GM21423 (cell line): ENCODE results near the gene P4HA2.

Experiments used
- ATAC-seq: cut with Tn5 transposase; IDR thresholded peaks from one replicate; pipeline ENCODE4 v1.9.1; 2021; ENCODE audit warnings: mild to moderate bottlenecking, moderate library complexity; ENCODE audit not compliant: unreplicated experiment

The P4HA2 gene

DNA sequence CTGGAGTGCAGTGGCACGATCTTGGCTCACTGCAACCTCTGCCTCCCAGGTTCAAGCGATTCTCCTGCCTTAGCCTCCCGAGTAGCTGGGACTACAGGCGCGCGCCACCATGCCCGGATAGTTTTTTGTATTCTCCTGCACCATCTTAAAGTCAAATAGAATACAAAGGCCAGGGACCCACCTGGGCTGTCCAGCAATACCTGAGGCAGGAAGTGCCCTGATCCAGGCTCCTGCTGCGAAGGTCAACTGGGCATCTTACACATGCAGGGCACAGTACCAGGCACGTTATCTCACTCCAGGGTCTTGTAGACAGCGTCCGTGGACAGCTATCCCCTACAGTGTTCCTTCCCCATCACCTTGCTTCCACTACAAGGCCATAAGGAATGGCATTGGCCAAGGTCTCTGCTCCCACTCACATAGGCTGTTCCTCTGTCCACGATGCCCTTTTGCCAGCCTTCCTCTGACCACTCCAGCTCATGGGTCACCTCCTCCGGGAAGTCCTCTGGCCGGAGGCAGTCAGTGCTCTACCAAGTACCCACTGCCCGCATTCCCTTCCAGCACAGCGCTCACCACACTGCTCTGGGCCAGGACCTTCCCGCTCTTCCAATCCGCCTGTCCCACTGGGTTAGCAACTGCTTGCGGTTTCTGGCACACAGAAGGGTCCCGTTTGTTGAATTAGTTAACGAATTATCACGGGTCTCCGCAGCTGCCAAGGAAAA is 978 bp downstream of the P4HA2 start:
- no peak for ATAC-seq

DNA sequence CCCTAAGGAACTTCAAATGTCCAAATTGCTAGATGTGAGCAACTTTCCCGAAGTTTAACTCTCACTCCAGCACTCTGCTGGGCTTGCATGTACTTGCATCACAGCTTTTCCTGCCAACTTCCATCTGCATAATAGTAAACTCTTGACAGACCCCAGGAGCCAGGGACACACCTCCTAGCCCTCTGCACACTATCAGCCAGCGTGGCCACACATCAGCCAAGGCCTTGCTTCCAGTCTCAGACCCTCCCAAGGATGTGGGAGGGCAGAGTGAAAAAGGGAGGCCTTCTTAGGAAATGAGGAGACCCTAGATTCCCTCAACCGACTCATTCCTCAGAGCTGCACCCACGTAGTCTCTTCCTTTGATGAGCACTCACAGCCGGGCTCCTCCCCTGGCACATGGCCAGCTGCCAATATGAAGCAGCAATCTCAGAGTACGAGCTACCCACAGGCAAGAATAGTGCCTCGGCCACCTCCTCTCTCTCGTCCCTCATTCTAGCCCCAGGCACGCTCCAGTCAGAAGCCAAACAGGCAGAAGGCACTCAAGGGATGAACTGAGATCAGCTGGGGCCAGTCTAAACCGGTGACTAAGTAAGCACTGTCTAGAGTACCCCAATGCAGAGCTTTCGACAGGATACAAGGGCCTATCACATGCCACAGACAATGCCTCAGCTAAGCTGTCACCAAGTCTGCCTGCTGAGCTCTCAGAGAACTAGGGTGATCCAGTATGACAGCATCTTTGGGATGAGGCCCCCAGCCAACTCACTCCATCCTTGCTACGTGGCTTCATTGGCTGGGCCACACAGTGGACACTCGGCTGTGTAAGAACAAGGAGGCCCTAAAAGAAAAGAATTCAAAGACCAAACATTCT is 2.3 kb downstream of the P4HA2 start:
- no peak for ATAC-seq

DNA sequence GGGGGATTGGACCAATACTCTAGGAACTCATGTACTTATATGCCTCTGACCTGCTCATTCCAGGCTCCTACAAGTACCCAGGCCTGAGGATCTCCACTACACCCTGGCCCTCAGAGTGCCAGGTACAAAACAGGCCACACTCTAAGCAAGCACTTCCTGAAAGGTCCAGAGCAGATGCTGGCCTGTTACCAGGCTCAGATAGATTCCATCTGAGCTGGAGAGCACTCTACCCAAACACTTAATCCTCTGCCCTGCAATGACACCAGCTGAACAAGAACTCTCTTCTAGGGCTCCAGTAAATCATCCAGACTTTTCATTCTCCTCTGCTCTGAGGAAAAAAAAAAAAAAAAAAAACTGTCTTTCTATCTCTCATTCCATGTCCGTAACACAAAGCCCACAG is 2.9 kb downstream of the P4HA2 start:
- ATAC-seq = no peak

DNA sequence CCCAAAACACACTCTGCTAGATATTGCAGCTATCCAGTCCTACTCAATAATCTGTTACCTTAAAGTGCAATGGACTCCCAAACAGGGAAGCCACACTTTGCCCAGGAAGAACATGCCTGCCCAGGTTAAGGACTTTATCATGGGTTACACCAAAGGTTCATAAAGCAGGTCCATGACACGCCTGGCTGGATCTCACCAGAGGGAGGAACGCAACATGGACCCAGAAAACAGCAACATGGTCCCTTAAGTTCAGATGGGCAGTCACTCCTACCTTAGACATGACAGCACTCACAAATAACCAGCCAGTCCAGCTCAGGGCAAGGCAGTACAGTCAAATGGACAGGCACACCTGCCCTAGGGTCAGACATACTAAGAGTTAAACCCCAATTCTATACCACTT is 3.8 kb downstream of the P4HA2 start:
- ATAC-seq = no peak

DNA sequence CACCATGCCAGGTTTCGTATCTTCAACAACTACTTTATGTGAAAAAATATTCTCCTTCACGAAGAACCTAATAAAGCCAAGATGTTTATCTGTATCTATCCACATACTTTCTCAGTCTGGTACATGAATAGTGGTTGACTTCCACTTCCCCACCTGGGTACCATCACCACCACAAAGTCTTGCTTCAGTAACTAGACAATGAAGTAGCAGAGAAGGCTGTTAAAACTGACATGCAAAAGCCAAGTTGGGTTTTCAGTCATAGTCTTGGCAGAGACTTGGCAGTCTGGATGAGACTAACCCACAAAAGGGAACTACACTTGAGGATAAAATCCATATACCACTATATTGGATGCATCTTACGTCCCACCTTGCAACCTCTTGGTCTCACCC is 5.0 kb downstream of the P4HA2 start:
- peak; percentile 82 for ATAC-seq

DNA sequence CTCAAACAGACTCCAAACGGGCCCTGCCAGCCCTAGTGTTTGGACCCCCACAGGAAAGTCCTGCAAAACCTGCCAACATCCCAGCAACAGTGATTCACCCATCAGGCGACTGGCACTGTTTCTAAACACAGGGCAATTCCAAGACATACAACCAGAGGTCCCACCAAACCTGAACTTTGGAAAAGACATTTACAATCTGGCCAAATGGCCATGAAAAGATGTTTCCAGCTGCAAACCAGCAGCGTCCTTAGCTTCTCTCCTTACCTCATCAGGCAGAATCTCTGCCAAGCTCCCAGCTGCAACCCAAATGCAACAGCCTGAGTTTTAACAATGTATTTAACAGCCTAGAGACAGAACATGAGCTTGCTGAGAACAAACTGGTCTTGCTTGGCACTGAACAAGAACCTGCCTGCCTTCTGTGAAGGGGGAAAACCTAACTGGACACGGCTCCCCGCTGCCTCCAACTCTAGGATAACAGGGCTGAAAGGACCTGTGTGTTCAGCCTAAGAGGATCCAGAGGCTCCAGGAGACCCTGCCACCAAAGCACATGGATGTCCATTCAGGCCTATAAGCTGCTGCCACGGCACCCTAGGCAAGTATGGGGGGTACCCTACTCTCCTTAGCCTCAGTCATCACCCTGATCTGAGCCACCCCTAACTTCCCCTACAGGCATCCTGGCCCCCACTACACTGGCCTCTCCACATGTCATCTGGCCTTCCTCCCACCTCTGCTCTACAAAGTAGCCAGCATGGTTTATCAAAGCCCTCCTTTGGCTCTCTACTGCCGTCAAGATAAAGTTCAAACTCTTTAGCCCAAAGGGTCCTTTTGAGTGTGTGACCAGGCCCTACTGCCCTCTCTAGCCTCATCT is 5.6 kb downstream of the P4HA2 start:
- no peak for ATAC-seq

DNA sequence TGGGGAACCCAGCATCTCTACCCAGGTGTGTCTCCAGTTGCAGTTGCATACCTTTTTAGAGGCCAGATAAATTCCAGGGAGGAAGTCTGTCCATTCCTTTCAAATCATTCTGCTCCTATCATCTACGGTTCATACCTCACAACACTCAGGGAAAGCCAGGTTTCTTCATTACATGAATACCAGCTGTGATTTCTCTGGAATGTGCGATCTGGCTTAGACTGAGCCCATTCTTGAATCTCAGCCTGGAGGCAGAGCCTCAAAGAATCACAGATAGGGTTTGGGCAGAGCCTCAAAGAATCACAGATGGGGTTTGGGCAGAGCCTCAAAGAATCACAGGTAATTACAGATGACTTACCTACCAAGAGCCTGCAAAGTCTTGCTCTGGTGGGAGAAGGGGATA is 7.2 kb downstream of the P4HA2 start:
- no peak for ATAC-seq

DNA sequence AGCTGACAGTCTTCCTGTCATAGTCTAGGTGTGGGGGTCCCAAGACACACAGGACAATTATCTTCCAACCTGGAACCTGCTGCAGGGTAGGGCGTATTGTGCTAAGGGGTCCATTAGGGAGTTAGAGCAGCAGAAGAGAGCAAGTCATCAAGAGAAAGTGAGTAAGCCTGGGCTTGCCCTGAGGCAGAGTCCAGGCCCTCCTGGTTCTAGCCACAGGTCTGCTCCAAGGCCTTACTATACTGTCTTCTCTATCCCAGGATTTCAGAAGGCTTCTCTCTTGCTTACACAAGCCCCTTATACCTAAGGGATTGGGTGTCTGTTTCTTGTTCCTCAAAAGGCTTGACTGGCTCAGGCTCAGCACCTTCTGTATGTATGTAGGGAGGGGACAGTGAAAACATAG is 7.7 kb downstream of the P4HA2 start:
- ATAC-seq = no peak

DNA sequence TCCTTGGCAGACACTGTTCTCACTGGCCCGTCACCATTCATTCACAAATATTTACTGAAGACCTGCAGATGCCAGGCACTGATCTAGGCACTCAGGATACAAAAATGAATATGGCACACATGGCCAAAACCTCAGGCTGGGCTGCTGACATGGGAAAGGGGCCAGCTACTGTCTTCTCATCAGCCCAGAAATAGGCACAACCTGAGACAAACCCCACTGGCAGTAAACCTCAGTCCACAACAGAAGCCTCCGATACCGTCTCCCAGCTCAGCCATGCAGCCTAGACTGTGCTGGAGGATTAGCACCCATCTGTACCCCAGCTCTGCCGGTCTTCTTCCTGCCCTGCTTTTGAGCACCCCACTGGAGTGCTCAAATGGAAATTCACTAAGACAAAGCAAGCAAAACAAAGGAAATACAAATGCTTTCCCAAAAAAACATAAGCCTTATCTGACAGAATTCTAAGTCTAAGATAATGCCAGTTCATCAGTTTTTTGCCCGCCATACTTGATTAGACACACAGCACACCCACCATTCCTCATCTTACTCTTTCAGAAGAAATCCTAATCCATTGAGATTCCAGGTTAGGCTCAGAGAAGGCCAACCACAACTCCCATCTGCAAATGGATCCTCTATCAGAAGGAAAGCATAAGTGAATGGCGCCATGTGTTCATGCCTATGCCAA is 8.2 kb downstream of the P4HA2 start:
- no peak for ATAC-seq

DNA sequence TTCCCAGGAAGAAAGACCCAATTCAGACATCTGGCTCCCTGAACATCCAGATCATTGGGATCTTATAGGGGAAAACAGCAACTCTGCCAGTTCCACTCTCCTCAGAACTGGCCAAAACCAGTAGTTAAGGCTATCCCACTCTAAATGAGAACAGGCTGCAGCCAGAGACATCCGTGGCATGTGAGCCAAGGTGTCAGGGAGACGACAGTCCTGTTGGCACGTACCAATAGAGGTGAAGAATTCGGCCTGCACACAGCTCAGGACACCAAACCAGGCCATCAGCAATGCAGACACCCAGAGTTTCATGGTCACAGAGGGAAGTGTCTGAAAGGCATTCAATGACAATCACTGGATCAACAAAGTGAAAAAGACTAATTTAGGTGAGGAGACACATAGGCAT is 9.3 kb downstream of the P4HA2 start:
- no peak for ATAC-seq

DNA sequence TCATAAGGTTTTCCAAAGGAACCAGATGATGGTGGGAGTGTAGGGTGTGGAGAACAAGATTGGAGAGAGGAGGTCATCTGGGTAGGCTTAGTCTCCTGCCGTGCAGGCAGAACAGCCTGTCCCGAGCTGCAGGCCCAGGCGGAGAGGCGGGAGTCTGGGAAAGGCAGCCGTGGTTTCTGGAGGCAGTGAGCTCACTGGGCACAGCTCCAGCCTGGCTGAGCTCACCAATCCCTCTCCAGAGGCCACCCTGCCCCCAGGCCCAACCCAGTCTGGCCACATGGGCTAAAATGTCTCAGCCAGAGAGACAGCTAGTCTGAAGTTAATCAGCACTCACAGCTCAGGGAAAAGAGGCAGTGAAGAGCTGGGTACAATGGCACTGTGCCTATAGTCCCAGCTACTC is 12.3 kb downstream of the P4HA2 start:
- no peak for ATAC-seq

DNA sequence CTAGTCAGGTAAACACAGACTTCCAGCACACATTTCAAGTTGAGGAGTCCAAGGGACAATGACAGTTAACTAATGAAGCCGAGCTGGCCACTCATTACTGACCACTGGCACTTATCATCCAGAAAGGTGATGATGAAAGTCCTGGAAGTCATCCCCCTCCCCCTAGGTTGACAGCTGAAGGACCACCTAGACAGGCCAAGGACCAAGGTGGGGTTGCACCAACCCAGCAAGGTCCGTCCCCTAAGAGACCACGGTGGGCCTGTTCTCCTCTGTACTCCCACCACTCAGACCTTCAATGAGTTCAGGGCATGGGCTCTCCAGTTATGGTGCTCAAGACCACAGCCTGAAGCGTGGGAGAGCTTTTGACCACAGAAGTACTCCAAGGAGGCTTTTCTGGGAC is 13.2 kb downstream of the P4HA2 start:
- no peak for ATAC-seq

DNA sequence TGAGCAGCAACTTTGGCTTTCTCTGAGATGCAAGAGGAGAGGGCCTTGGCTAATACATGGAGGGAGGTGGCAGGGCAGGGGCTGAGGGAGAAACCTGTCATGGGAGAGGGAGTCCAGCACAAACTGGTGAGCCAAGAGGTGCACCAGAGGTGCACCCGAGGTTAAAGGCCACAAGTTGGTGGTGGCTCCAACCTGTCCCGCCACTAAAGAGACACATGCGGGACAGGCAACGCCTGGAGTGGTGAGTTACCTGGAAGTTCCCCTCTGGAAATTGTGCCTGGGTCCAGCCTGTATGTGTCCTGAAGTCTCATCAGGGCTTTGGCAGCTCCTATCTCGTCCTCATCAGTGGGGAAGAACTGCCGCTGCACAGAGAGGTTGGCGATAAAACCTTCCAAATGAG is 14.0 kb downstream of the P4HA2 start:
- no peak for ATAC-seq

DNA sequence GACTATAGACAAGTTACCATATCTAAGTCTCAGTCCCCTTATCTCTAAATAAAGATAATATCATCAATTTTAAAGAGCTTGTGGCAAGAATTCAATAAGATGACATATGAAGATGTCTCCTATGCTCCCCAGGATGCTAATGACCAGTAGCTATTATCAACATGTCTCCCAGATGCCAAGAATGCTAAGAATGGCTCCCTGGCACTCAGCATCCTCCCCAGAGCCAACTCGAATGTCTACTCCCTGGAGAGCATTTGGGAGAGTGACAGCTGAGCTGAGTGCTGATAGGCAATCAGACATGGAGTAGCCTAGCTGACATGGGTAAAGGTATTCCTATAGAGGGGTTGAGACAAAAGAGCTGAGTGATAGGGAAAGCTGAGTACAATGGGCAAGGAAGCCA is 15.9 kb downstream of the P4HA2 start:
- ATAC-seq = no peak

DNA sequence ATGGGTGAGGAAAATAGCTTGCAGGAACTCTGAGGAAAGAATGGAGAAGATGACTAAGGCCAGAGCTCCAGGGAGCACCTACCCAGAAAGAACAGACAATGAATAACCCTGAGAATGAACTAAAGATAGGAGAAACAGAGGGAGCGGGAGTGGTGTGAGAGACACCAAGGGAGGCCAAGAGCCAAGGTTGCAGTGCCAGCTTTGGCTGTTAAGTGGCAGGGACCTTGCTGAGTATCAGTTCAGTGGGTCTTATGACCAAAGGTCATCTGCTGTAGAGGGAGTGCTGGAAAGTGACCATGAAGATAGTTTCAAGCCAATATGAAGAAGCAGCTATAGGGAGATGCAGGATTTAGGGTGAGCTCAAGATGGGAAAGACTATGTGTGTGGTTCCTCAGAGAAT is 16.7 kb downstream of the P4HA2 start:
- no peak for ATAC-seq

DNA sequence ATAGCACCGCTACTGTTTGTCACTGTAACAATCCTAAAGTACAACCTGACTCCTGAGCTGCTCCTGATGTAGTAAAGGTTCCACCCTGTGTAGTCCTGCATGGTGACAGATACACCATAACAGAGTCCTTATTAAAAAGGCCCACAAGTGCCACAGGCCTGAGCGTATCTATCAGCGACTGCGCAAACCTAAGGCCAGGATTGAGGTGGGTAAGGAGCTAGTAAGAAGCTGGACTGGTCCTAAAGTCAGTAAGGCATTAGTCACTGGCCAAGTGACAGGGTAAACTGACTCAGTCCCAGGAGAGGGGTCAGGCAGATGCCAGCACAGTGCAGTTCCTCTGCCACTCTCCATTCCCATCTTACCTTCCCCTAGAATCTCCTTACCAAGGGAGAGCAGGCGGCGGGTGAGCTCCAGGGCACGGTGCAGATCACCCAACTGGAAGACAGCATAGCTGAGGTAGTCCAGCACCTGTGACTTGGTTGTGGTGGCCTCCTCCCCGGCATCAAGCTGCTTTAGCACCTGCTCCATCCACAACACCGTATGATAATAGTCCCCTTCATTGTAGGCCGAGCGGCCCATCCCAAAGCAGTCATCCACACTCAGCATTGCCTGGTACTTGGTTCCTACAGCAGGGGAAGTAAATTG is 17.6 kb downstream of the P4HA2 start:
- no peak for ATAC-seq

DNA sequence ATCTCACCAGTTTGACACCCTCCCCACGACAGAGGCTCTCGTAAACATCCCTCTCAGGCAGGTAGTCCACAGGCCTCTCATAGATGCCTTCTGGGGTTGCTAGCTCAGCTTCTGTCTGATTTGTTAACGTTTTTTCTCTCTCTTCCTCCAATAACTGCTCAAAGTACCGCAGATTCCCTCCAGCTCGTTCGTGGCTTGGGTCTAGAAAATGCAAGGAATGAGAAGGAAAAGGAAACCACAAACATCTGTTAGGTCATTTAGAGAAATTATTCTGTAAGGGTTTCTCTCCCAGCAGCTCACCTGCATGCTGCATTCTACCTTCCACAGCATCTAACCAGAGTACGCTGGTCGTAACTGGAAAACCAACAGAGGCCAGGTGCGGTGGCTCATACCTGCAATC is 18.5 kb downstream of the P4HA2 start:
- ATAC-seq = no peak

DNA sequence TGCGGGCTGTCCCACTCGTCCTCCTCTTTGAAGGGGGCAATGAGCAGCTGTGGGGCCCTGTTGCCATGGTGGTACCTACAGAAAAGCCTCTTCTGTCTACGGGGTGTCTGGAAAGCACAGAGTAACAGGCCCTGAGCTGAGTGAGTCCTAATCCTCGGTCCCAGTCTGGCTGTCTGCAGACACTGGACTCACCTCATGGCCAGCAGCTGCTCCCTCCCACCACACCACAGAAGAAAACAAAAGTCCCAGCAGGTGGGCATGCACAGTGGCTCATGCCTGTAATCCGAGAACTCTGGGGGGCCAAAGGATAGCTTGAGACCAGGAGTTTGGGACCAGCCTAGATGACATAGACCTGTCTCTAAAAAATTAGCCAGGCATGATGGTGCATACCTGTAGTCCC is 19.9 kb downstream of the P4HA2 start:
- ATAC-seq = no peak

DNA sequence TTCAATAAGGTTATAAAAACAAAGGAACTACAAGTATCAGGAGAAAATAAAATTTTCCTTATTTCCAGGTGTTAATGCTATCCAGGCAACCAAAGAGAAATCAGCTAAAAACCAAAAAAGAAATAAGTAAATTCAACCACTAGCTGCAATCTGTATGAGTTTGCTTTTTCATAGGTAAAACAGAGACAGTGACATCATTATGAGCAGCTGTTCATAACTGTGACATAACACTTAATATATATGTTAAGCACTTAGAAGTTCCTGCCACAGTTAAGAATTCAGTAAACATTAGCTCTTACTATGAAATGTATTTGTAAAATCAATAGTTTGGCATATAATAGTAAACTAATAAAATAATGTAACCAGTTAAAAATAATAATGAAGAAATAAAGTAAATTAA is 20.9 kb downstream of the P4HA2 start:
- ATAC-seq = no peak

DNA sequence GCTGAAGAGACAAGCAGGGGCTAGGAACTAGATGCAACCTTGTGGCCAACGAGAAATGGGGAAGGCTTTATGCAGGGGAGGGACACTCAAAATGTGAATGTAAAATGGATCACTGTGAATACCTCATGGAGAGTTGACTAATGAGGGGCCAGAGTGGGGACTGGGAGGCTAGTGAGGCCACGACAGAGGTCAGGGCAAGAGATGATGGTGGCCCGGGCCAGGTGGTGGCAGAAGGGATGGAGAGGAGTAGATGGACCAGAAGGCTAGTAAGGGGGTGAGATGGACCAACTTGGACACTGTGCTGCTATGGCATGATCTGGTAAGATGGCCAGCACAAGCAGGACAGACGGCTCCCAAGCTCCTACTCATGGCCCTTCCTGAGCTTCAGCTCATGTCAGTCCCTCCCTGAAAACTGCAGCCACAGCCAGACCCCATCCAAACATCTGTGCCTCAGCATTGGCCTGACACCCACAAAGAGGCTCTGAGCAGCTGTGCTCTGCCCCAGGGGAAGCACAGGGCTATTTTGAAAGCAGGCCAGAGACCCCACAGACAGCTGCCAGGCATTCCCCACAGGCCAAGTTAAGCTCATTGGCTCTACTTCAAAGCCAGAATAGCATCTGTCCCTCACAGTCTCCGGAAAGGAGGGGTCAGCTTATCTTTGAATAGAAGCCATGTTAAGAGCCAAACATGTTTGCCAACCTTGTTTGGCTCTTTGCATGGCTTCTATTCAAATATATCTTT is 22.1 kb downstream of the P4HA2 start:
- no peak for ATAC-seq
